PC-3 (cell line): ENCODE measurements around the gene MAJIN.

Source experiments
- CTCF ChIP-seq: fragments of 300-600 bp; sonication (generic); conservative IDR thresholded peaks from 2 replicates; pipeline ENCODE4 v1.5.1; 2017; ENCODE audit warnings: antibody characterized with exemption, low read depth, mild to moderate bottlenecking, low read length
- EZH2 ChIP-seq: fragments of 300-600 bp; sonication (generic); IDR thresholded peaks from one replicate; pipeline ENCODE4 v1.6.1; 2017; ENCODE audit warnings: antibody characterized with exemption, mild to moderate bottlenecking, low read length; ENCODE audit not compliant: unreplicated experiment
- EZH2phosphoT487 ChIP-seq: fragments of 300-600 bp; sonication (generic); IDR thresholded peaks from 2 replicates; pipeline ENCODE4 v1.6.1; 2018; ENCODE audit warnings: mild to moderate bottlenecking, antibody characterized with exemption, low read length, borderline replicate concordance

- no peak for TF ChIP-seq CTCF
- TF ChIP-seq EZH2 = no peak
- TF ChIP-seq EZH2phosphoT487 = no peak
These were observed 35.4 kb downstream of the MAJIN start for GRCh38 chr11:64936539-64936938.
